Retinal pigment epithelial cell (primary cell): ENCODE results near the gene TINAGL1.

Source experiments
- DNase-seq: peaks from one replicate; pipeline ENCODE4 v3.0.0-alpha.2; 2010; ENCODE audit warnings: low read depth
- H3K4me3 ChIP-seq: 2 replicates; pipeline ENCODE4 v1.5.1; 2011; ENCODE audit warnings: mild to moderate bottlenecking, low read length, control low read depth, moderate library complexity
- TF ChIP-seq, protein P1 (sequence below): conservative IDR thresholded peaks from 2 replicates; pipeline ENCODE4 v1.5.1; 2011; ENCODE audit warnings: low read depth, low read length, control low read depth, inconsistent platforms

Gene TINAGL1

GRCh38 chr1:31626223-31627207, 50.2 kb downstream of the TINAGL1 start:
- H3K4me3 ChIP-seq, result no peak overlapping the region
- TF ChIP-seq, protein P1, sequence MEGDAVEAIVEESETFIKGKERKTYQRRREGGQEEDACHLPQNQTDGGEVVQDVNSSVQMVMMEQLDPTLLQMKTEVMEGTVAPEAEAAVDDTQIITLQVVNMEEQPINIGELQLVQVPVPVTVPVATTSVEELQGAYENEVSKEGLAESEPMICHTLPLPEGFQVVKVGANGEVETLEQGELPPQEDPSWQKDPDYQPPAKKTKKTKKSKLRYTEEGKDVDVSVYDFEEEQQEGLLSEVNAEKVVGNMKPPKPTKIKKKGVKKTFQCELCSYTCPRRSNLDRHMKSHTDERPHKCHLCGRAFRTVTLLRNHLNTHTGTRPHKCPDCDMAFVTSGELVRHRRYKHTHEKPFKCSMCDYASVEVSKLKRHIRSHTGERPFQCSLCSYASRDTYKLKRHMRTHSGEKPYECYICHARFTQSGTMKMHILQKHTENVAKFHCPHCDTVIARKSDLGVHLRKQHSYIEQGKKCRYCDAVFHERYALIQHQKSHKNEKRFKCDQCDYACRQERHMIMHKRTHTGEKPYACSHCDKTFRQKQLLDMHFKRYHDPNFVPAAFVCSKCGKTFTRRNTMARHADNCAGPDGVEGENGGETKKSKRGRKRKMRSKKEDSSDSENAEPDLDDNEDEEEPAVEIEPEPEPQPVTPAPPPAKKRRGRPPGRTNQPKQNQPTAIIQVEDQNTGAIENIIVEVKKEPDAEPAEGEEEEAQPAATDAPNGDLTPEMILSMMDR, result no peak
- DNase-seq, result no peak

DNA sequence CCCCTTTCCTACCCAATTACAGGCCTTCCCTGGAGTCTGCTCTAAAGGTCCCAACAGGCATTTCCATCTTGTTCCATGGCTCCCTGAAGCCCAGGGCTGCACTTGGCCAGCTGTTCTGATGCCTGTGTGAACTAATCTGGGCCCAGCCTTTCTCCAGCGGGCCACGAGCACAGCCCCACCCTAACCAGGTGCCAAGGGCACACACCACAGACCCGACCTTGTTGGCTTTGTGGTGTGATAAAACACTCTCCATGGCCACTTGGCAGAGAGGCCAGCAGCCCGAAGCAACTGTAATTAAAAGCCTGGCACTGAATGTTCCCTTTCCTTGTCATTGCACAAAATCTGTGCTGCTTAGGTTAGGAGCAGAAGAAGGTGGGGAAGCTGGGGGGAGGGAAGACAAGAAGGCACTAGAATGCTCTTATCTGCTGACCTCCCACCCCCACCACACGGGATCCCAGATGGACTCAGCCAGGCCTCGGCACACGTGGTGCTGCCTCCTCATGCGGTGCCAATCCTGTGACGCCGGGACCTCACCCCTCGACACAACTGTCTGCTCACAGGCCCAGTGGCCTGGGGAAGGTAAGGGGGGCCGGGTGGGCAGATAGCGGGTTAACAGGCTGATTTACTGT, 51.1 kb downstream of the TINAGL1 start:
- no peak overlapping the region for H3K4me3 ChIP-seq
- DNase-seq, result no peak
- TF ChIP-seq, protein P1, result no peak

DNA sequence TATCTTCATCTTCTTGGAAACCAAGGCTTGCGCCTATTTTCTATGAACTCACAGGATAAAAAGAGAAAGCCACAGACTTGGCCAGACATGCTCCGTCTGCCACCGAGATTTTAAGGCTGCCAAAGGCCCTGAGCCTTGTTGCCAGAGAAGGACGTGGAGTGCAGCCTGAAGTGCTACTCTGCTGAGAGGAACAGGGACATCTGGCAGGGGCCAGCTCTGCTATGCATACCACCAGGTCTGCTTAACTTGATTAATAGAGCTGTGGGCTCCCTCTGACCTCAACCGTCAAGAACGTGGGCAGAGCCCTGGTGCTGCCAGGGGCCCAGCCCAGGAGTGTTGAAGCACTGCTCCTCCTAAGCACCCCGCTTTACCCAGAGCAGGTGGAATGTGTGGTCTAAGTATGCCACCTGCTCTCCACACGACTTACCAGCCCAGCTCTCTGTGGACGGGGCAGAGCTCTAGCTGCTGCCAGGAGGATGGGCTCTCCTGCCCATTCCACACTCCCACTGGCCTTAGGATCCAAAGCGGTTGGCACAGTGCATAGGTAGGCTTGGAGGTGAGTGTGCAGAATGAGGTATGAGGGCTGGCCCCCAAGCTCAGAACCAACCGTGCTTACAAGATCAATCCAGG, 51.7 kb downstream of the TINAGL1 start:
- DNase-seq, result no peak
- H3K4me3 ChIP-seq, result no peak overlapping the region
- TF ChIP-seq, protein P1, result no peak

GRCh38 chr1:31628931-31629556, 52.7 kb downstream of the TINAGL1 start:
- no peak for DNase-seq

GRCh38 chr1:31632649-31633048, 56.3 kb downstream of the TINAGL1 start:
- no peak overlapping the region for H3K4me3 ChIP-seq
- DNase-seq, result no peak
- TF ChIP-seq, protein P1, result no peak

More at GRCh38 chr1:31628931-31629556, 52.7 kb downstream of the TINAGL1 start:
- TF ChIP-seq, protein P1, result no peak
- H3K4me3 ChIP-seq, result no peak overlapping the region

DNA sequence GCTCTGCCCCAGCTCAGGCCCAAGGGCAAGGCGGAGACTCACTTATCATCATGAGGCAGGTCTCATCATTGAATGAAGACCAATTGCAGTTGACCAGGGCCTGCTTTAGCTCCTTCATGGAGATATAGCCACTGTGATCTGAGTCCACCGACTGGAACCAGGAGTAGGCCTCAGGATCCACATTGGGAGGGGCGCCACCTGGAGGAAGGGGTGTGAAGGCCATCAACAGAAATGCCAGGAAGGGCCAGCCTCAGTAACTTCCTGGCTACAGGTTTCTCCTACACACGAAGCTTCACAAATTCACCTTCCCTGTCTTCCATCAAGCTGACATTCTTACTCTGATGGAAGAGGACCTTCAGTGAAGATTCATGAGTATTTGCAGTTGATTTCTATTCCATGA, 56.8 kb downstream of the TINAGL1 start:
- DNase-seq, result no peak
- TF ChIP-seq, protein P1, result peak; percentile 64
- no peak overlapping the region for H3K4me3 ChIP-seq
